GM18502 (cell line): ENCODE data around the gene IFT25.

Experiments
- ATAC-seq: cut with Tn5 transposase; IDR thresholded peaks from one replicate; pipeline ENCODE4 v1.9.1; 2021; ENCODE audit warnings: mild to moderate bottlenecking; ENCODE audit not compliant: unreplicated experiment, poor library complexity

The IFT25 gene

GRCh38 chr1:53934170-53934765 lies 11.2 kb downstream of the IFT25 start:
- ATAC-seq, result no peak

- ATAC-seq, result no peak
Observed at GRCh38 chr1:53931523-53931922, 14.0 kb downstream of the IFT25 start.

GRCh38 chr1:53930932-53931331 lies 14.6 kb downstream of the IFT25 start:
- ATAC-seq, result no peak

- no peak for ATAC-seq
Observed at GRCh38 chr1:53929246-53929960, 16.1 kb downstream of the IFT25 start.

- no peak for ATAC-seq
Observed at GRCh38 chr1:53927376-53927881, 18.1 kb downstream of the IFT25 start.

- no peak for ATAC-seq
Observed at GRCh38 chr1:53919675-53920066, 25.8 kb downstream of the IFT25 start.

GRCh38 chr1:53918343-53918742 lies 27.2 kb downstream of the IFT25 start:
- no peak for ATAC-seq

- ATAC-seq, result no peak
Observed at GRCh38 chr1:53913352-53914033, 32.0 kb downstream of the IFT25 start.

- no peak for ATAC-seq
Observed at GRCh38 chr1:53911442-53911841, 34.1 kb downstream of the IFT25 start.

- no peak for ATAC-seq
Observed at GRCh38 chr1:53909946-53910345, 35.6 kb downstream of the IFT25 start.

- no peak for ATAC-seq
Observed at GRCh38 chr1:53906121-53906520, 39.4 kb downstream of the IFT25 start.

GRCh38 chr1:53905509-53905908 lies 40.0 kb downstream of the IFT25 start:
- no peak for ATAC-seq

GRCh38 chr1:53902235-53903138 lies 43.0 kb downstream of the IFT25 start:
- no peak for ATAC-seq

GRCh38 chr1:53899708-53900107 lies 45.8 kb downstream of the IFT25 start:
- ATAC-seq, result no peak

GRCh38 chr1:53899206-53899628 lies 46.3 kb downstream of the IFT25 start:
- ATAC-seq, result no peak

GRCh38 chr1:53896635-53897229 lies 48.8 kb downstream of the IFT25 start:
- no peak for ATAC-seq

GRCh38 chr1:53895421-53895820 lies 50.1 kb downstream of the IFT25 start:
- ATAC-seq, result no peak

GRCh38 chr1:53894644-53895043 lies 50.9 kb downstream of the IFT25 start:
- ATAC-seq, result no peak

- ATAC-seq, result no peak
Observed at GRCh38 chr1:53893999-53894636, 51.4 kb downstream of the IFT25 start, which contains the start of gene DIO1. Gene DIO1, plus strand, starts transcription at chr1:53894187. Its CDS starts 24 bp downstream, at chr1:53894211.
